ENCODE data around the gene PPP2R1B.
"Not testable (repeated sequence)": the region's sequence is repeated elsewhere in the genome, so short reads cannot be mapped to it uniquely, and the experiment has no call there.

PPP2R1B gene

DNA sequence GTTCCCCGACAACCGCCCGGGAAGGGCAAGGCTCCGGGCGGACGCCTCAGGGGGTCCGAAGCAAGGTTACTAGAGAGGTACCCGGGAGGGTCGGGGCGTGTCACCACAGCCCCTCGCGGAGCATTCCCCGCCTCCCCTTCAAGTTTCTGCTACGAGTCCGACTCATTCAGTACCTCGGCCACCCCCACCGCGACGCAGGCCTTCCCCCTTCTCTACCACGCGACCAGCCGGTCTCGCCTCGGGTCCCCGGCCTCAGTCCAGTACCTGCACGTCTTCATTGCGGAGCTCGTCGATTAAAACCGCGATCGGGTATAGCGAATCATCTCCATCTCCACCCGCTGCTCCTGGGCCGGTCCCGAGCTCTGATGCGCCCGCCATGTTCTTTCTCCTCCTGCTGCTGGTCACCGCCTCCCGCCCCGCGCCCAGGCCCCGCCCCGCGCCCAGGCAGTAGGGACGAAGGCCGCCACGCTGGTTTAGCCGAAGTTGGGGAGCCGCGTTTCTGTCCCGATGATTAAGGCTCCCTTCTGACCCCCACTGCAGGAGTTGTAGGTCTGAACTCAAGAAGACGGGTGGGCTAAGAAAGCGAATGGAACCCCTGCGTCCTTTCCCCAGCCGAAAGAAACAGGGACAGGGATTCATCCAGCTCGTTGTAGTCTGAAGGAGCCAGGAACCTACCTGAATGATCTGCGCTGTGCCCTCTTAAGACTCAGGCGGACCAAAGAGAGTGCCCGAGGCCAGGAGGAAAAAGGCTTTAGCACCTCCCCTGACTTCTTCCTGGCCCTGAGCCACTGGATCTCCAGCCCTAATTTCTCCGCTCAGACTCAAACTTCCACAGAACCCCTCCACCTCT, at the start of gene PPP2R1B:
Gene PPP2R1B, minus strand, starts transcription at position 406 of the 850 bp plus-strand sequence. Its CDS starts 28 bp downstream, at position 378.
- peak; percentile 62 for DNase-seq

DNA sequence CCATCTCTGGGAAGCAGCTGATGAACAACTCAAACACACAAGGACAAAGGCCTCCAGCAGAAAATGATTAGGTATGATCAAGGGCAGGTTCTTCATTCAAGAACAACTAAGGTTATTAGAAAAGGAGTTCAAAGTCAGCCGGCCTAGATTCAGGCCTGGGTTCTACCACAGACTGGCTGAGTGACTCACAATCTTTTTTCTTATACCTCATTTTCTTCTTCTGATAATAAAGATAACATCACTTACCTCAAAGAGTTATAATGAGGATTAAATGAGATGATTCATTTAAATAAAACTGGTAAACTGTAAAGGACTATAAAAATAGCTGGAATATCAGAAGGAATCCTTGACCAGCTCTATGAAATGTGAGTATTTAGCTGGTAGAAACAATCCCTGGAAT, 49.3 kb upstream of the PPP2R1B start:
- DNase-seq: no peak

DNA sequence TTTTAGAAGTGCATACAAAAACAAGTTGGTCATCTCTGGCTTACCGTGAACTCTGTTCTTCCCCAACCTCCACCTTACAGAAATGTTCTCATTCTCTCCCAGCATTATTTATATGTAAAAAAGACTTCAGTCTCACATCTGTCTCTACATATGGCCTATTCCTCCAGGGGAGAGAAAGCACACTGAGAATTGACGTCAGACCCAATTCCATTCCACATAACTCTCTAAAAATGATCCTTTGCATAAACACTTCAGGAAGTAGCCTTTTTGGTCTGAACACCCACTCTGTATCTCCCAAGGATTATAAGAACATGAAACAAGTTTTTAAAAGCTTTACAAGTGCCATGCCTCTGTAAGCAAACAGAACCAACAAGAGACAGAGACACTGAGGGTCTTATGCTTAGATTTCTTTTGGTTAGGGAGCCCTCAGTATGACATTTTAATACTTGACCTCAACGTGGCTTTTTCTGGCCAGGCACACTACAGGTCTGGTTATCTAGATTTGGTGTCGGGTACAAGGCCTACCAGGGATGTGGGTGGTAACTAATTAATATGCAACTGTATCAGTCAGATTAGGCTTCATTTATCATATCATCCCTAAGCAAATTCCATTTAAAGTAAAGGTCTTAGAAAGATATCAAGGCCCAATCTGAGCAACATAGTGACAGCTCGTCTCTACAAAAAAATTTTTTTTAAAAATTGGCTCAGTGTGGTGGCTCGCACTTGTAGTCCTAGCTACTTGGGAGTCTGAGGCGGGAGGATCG, 48.5 kb upstream of the PPP2R1B start:
- DNase-seq: no peak

DNA sequence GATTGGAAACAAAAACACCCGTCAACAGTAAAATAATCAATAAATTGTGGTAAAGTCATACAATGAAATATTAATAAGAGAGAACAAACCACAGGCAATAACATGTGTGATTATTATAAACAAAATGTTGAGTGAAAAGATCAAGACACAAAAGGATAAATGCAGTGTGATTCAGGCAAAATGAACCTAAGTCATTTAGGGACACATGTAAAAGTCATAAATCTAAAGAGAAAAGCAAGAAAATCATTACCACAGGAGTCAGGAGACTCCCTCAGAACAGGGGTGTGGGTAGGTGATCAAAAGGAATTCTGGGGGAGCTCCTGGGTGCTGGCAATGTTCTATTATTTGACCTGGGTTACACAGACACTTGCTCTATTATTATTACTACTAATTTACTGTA, 47.9 kb upstream of the PPP2R1B start:
- no peak for DNase-seq

DNA sequence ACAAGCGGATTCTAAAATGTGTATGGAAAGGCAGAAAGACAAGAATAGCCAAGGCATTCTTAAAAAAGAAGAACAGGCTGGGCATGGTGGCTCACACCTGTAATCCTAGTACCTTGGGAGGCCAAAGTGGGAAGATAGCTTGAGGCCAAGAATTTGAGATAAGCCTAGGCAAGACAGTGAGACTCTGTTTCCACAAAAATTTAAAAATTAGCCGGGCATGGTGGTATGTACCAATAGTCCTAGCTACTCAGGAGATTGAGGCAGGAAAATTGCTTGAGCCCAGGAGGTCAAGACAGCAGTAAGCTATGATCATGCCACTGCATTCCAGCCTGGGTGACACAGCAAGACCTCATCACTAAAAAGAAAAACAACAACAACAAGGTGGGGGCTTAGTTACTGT, 46.0 kb upstream of the PPP2R1B start:
- no peak for DNase-seq

DNA sequence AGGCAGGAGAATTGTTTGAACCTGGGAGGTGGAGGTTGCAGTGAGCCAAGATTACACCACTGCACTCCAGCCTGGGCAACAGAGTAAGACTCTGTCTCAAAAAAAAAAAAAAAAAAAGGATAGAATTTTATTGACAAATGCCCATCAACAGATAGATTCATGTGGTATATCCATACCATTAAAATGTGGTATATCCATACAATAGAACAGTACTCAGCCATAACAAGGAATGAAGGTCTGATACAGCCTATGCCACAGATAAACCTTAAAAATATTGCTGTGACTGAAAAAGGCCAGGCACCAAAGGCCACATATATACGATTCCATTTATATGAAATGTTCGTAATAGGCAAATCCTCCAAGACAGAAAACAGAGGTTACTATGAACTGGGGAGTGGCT, 45.3 kb upstream of the PPP2R1B start:
- DNase-seq: no peak

DNA sequence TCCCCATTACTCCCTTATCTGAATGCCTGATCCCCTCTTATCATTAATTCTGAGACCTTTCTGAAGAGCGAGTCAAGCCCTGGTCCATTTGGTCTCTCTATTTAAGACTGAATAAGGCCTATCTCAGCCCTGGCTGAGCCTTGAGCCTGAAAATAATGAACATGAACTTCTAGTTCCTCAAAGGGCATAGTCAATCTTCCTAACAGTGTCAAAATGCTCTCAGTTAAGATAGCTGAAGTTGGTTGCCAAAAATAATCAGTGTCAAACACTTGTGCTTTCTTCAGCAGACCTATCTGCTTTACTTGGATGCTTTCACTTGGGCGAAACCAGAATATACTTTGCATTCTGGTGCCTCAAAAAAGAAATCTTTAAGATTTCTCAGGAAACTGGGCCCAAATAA, 42.6 kb upstream of the PPP2R1B start:
- DNase-seq: no peak

DNA sequence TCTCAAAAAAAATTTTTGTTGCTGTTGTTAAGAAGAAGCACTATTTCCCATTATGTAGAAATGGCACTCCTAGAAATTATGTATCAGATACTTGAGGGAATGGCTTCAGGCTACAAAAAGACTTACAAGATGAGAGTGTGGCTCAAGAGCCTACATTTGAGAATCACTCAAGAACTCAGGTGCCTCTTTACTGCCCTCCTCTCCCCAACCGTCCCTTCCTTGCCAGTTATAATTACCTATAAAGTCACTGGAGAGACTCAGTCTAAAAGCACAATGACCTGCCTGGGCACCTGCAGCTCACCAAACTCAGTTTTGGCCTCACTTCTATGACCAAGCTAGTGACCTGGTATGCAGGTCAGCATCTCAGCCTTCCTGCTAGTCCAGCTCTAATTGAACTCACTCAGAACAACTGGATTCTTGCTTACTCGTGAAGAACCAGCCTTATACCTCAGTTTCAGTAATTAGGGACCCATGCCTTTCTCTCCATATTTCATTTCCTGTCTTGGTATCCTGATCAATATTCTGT, 41.9 kb upstream of the PPP2R1B start:
- DNase-seq: no peak

DNA sequence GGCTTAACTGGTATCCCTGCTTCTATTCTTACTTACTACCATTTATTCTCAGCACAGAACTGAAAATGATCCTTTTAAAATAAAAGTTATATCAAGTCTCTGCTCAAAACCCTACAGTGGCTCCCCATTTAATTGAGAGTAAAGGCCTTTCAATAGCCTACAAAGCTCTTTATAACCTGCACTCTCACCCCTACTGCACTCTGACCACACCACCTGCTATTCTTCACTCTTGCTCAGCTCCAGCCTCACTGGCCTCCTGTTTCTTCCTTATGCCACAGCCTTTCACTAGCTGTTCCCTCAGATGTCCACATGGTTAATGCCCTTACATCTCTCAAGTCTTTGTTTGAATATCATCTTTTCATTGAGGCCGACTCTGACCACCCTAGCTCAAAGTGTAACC, 40.9 kb upstream of the PPP2R1B start:
- DNase-seq: no peak

DNA sequence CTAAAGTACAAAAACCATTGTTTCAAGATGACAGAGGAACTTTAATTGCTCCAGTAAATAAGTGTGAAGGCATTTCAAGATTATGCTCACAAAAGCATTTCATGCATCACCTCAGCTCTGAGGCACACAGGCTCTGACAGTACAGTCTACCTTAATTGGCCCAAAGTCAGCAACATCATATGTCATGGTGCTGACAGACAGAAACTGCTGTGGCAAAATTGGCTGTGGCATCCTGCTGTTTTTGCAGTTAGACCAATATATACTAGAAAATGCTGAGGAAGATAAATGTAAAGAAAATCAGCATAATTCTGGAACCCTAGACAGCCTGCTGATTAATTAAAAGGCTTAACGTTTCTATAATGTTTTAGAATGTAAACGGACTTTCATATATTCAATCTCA, 34.9 kb upstream of the PPP2R1B start:
- no peak for DNase-seq

DNA sequence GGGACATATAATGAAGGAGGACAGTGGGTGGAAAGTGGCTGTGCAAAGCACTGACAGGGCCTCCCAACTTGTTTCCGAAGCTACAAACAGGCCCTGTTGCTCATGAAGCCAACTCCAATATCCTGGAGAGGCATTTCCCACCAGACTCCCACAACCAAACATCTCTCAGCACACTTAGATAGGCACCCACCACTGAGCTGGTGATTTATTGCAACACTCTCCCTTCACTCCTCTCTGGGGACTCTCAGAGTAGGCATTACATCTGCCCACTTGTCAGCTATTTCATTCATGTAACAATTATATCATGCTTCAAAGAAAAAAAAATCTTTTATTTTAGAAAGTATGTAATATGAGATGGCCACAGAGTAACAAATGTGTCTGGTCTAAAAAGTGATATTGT, 32.1 kb upstream of the PPP2R1B start:
- DNase-seq: no peak

DNA sequence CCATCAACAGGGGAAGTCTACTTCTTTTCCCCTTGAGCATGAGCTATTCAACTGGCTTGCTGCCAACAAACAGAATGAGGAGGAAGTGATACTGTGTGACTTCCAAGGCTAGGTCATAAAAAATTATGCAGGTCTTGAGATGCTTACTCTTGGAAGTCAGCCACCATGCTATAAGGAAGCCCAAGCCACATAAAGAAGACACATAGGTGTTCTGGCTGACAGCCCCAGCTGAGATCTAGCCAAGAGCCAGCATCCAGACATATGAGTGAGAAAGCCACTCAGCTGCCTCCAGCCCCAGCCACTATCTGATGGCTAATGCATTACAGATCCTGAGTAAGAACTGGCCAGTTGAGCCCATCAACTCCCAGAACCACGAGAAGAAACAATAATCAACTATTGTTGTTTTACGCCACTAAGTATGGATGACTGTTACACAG, 31.0 kb upstream of the PPP2R1B start:
- DNase-seq: no peak

DNA sequence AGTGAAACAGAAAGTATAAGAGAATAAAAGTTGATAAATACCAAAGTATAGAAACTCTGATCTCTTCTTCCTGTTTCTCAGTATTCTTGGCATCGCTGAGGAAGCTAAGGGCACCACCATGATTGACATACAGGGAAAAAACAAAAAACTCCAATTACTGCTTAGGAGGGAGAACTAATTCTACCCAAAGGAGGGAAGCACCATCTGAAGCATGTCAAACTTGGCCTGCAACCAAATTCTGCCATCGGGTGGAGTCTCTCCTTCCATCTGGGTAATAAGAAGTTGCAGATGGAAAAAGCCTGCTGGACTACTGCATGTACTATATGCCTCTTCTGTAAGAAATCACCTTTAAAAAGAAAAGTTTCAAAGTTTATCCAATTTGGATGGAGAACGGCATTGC, 30.5 kb upstream of the PPP2R1B start:
- no peak for DNase-seq

DNA sequence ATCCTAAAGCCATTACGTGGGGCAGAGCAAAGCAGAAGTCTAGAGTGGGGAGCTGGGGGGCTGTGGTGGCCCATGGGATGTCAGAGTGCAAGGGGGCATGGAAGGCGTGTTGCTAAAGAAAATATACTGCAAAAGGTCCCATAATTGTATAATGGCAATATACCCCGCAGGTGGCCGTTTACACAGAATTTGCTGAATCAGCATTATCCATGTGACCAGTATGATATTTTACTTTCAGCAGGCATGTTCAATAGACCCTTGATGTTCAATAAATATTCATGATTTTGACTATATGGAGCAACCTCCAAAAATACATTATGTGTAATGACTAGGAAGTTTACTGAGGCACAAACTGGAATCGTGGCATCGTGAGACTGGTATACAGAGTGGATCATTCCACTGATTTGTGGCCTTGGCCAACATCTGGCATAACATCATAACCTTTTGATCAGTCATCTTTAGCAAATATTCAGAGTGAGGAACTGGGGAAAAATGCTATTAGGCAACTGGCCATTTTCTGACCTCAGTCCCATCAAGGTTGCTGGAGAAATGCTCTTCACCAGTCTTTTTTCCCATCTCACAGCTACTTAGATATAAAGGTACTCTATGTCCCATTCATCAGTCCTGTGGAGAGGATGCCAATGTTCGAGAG, 29.3 kb upstream of the PPP2R1B start:
- DNase-seq: no peak

DNA sequence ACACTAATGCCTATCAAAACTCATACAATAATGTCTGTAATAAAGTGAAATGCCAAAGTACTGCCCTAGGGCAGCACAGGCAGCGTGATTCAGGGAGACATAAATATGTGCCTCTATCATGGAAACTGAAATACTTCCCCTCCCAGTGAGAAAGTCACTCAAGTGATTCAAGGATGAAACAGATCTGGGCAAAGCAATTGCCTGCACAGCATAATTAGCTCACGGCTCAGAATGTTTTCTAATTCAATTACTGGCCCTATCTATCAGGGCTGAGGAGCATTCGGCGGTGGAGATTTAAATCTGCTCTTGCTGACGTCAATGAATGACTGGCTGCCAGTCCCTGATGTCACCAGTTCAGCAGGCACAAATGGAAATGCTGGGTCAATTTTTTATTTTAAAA, 27.7 kb upstream of the PPP2R1B start:
- DNase-seq: no peak

DNA sequence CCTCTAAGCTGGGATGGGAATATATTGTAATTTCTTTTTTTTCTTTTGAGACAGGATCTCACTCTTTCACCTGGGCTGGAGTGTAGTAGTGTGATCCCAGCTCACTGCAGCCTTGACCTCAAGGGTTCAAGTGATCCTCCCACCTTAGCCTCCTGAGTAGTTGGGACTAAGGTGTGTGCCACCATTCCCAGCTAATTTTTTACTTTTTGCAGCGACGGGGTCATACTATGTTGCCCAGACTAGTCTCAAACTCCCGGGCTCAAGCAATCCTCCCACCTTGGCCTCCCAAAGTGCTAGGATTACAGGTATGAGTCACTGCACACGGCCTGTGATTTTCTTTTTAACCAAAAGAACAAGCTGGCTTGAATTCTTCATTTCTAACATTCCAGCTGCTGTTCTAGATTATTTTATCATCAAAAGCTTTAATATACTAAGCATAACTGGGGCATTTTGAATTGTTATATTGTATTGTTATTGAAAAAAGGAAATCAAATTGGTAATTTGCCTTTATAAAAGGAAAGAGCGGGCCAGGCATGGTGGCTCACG, 26.8 kb upstream of the PPP2R1B start:
- DNase-seq: no peak

DNA sequence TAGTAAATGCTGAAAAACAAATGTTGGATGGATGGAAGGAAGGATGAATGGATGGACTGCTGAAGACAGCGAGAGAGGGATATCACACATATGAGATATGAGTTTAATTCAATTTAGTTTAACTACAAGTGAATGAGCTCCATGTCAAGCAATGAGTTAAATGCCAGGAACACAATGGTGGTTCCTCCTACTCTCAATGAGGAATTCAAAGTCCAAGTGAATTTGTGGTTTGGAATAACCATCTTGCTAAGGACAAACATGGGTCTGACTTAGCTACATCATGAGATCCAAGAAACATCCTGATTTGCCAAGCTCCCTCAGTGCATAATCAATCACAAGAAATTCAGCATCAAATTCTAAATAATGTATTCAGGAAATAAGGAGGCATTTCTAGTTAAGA, 26.1 kb upstream of the PPP2R1B start:
- no peak for DNase-seq

DNA sequence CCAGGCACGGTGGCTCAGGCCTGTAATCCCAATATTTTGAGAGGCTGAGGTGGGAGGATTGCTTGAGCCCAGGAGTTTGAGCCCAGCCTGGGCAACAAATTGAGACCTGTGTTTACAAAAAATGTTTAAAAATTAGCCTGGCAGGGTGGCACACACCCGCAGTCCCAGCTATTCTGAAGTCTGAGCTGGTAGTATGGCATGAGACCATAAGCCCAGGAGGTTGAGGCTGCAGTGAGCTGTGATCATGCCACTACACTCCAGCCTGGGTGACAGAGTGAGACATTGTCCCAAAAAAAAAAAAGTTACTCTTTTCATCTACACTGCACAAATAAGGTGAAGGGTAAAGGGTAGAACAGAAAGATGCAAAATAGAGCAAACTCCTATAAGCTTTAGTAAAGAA, 22.3 kb upstream of the PPP2R1B start:
- DNase-seq: no peak

DNA sequence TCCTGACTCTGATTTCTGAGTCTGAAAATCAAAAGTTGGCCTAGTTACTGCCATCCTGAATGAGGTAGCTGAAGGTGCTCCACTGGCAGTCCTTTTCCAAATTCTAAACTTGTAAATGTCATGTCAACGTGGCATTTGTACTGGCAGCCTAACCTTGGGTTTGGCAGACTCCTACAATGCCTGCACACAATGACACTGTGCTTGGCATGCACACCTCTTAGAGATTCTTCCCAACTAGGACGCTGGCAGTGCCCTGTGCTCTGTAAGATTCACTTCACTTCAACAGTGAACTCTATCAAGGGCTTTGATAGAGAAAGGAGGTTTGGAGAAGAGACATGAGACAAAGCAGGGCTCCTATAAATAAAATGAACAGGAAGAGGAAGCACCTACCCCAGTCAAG, 21.9 kb upstream of the PPP2R1B start:
- no peak for DNase-seq

DNA sequence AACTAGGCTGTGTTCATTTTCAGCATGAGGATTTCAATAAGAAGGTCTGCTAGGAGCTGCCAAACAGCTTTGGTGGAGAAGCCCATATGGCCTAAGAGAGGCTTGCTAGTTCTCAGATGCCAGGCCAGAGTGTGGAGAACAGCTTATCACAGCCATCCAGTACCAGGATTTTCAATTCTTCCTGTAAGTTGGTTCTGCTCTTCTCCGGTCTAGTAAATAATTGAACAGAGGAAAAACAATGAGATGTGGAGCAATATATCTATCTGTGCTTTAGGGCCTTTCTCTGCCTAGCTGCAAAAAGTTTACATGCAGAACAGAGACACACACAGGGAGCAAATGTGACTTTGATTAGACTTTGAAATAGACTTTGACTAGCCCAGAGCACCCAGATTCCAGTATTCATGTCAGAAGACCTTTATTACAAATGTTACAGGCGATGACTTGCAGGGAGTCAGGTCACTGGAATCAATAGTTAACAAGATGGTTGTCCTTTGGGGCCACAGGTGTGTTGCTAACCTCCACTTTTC, 19.8 kb upstream of the PPP2R1B start:
- DNase-seq: no peak

DNA sequence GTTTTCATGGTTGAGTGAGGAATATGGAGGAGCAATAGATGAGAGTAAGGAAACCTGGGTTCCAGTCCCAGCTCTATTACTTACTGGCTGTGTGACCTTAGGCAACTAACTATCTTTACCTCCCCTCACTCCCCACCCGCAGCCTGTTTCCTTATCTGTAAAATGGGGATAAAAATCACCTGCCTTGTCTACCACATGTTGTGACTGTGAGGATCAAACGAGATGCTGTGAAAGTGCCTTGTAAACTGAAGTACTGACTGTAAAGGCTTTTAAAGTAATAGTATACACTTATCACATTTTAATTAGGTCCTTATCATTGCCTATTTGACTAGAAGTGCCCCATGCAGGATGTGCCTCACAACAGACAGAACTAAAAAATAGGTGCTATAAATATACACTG, 18.9 kb upstream of the PPP2R1B start:
- no peak for DNase-seq

DNA sequence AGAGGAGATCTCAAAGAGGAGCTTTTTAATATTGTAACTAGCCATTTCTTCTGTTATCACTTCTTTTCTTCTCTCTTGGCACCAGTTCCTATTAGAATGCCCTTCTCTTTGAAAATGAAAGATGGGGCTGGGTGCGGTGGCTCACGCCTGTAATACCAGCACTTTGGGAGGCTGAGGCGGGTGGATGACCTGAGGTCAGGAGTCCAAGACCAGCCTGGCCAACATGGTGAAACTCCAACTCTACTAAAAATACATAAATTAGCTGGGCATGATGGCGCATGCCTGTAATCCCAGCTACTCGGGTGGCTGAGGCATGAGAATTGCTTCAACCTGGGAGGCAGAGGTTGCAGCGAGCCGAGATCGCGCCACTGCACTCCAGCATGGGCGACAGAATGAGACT, 18.1 kb upstream of the PPP2R1B start:
- not testable (repeated sequence) for DNase-seq
